Thoracic aorta (tissue), 2 donors: ENCODE data around the gene FAM229A. TPM values are rescaled to one million over a fixed set of nuclear protein-coding genes. Genes with fewer than 3 reads are reported as not detected.

ENCODE experiments used
- ATAC-seq: fragments of 150-250 bp; one replicate; pipeline ENCODE4 v1.8.0; 2017; ENCODE audit warnings: low read depth; ENCODE audit not compliant: insufficient number of reproducible peaks, low FRiP score
- DNase-seq: peaks from one replicate; pipeline ENCODE4 v3.0.0-alpha.2; 2020; ENCODE audit warnings: low spot score
- H3K27ac ChIP-seq, 2 donors: fragments of 200-600 bp; sonication (generic); 1 replicate in 1 of 2; 2 replicates in 1 of 2; pipeline ENCODE4 v1.5.1; 2016; ENCODE audit warnings: mild to moderate bottlenecking in 2 of 2, moderate library complexity in 2 of 2
- H3K27me3 ChIP-seq: fragments of 200-600 bp; sonication (generic); replicated peaks from 2 replicates; pipeline ENCODE4 v1.6.0; 2016; ENCODE audit warnings: mild to moderate bottlenecking; ENCODE audit not compliant: insufficient read depth
- H3K36me3 ChIP-seq: fragments of 200-600 bp; sonication (generic); one replicate; pipeline ENCODE4 v1.5.1; 2016
- H3K4me1 ChIP-seq, 2 donors: fragments of 200-600 bp; sonication (generic); 1 replicate in 1 of 2; 2 replicates in 1 of 2; pipeline versions ENCODE4 v1.5.1 to v1.6.0; 2016; ENCODE audit warnings: low read depth in 2 of 2, mild to moderate bottlenecking in 1 of 2; ENCODE audit not compliant: control insufficient read depth in 1 of 2
- H3K4me3 ChIP-seq: fragments of 200-600 bp; sonication (generic); 2 replicates; pipeline ENCODE4 v1.5.1; 2016; ENCODE audit warnings: mild to moderate bottlenecking
- H3K9me3 ChIP-seq: fragments of 200-600 bp; sonication (generic); 2 replicates; pipeline ENCODE4 v1.5.1; 2016
- total RNA-seq, 2 donors: library from RNA; depleted of rRNA; stranded (reverse); fragments of >200 nt; gene quantifications; one replicate each; pipeline versions ENCODE4 v1.1.0 to v1.2.3, GENCODE V29; 2016
- TF ChIP-seq, protein P1 (sequence below): fragments of 200-600 bp; sonication (generic); IDR thresholded peaks from one replicate; pipeline ENCODE4 v1.5.1; 2019; ENCODE audit warnings: antibody characterized with exemption

FAM229A gene
- total RNA-seq, 2 donors from 2014 or later: 11.8 to 12.0 TPM

DNA sequence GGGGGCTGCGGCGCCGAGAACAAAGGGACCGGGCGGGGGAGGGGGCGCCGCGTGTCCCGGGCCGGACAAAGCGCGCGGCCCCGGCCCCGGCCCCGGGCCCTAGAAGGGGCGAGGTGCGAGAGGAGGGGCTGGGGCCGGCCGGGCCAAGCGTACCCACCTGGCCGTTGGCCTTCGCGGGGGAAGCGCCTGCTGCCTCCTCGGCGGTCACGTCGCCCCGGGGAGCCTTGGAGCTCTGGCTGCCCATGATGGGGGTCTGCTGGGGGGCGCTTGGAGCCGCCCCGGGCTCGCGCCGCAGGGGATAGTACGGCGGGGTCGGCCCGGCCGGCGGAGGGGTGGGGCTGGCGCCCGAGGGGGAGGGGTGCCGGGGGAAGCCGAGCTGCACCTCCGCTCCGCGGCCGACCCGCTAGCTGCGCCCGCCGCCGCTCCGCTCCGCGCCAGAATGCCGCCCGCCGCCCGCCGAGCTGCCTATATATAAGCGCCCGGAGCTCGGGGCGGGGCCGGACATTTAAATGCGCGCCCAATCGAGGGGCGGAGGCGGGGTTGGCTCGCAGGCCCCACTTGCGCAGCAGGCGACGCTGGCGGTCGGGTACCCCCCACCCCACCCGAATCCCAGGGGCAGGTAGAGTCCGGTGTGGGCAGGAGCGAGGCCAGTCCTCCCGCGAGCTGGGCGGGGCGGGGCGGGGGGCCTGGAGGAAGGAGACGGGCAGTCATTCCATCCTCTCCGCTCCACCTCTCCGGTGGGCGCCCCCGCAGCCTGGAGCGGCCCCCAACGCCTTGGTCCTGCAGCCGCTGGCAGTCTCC lies 26.3 kb downstream of the FAM229A start, which contains the start of gene MARCKSL1:
MARCKSL1 (minus strand) TSS at position 444 of the 801 bp plus-strand sequence; CDS start at position 244, 200 bp downstream.
- DNase-seq (peak; percentile 36), ATAC-seq (no peak)
- no peak within 1 kb of the TSS for H3K27ac ChIP-seq
- no peaks in the 10 kb centered on the region for H3K9me3 ChIP-seq
- H3K4me3 ChIP-seq: peak within 1 kb of the TSS; percentile 73
- no peaks in the 10 kb centered on the region for H3K27me3 ChIP-seq
- TF ChIP-seq, protein P1, sequence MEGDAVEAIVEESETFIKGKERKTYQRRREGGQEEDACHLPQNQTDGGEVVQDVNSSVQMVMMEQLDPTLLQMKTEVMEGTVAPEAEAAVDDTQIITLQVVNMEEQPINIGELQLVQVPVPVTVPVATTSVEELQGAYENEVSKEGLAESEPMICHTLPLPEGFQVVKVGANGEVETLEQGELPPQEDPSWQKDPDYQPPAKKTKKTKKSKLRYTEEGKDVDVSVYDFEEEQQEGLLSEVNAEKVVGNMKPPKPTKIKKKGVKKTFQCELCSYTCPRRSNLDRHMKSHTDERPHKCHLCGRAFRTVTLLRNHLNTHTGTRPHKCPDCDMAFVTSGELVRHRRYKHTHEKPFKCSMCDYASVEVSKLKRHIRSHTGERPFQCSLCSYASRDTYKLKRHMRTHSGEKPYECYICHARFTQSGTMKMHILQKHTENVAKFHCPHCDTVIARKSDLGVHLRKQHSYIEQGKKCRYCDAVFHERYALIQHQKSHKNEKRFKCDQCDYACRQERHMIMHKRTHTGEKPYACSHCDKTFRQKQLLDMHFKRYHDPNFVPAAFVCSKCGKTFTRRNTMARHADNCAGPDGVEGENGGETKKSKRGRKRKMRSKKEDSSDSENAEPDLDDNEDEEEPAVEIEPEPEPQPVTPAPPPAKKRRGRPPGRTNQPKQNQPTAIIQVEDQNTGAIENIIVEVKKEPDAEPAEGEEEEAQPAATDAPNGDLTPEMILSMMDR: no peak
- H3K36me3 ChIP-seq: peaks cover 18% of the 10 kb centered on the region
- H3K4me1 ChIP-seq: peaks cover 5 to 19% of the 10 kb centered on the region in 2 donors

- TF ChIP-seq, protein P1: no peak
- no peaks in the 10 kb centered on the region for H3K9me3 ChIP-seq
- H3K4me3 ChIP-seq: peak overlapping the region; percentile 73
- H3K36me3 ChIP-seq: peaks cover 22% of the 10 kb centered on the region
- no peak overlapping the region for H3K27ac ChIP-seq
- H3K27me3 ChIP-seq: no peaks in the 10 kb centered on the region
- ATAC-seq (no peak), DNase-seq (no peak)
- H3K4me1 ChIP-seq: peaks cover 5 to 19% of the 10 kb centered on the region in 2 donors
Observed at GRCh38 chr1:32335535-32335789, 26.8 kb downstream of the FAM229A start.

GRCh38 chr1:32334864-32335534 lies 27.3 kb downstream of the FAM229A start:
- H3K9me3 ChIP-seq: no peaks in the 10 kb centered on the region
- no peak for DNase-seq
- peaks cover 5 to 19% of the 10 kb centered on the region in 2 donors for H3K4me1 ChIP-seq
- H3K27ac ChIP-seq: no peak overlapping the region
- H3K27me3 ChIP-seq: no peaks in the 10 kb centered on the region
- H3K36me3 ChIP-seq: peaks cover 22% of the 10 kb centered on the region
- TF ChIP-seq, protein P1: peak; percentile 60
- H3K4me3 ChIP-seq: peak overlapping the region; percentile 73
- ATAC-seq: no peak

- no peak for DNase-seq
- TF ChIP-seq, protein P1: no peak
- no peak overlapping the region for H3K27ac ChIP-seq
- H3K9me3 ChIP-seq: no peaks in the 10 kb centered on the region
- no peaks in the 10 kb centered on the region for H3K27me3 ChIP-seq
- ATAC-seq: no peak
- peaks cover 22% of the 10 kb centered on the region for H3K36me3 ChIP-seq
- peak overlapping the region; percentile 73 for H3K4me3 ChIP-seq
- H3K4me1 ChIP-seq: peaks cover 5 to 19% of the 10 kb centered on the region in 2 donors
Observed at GRCh38 chr1:32334274-32334861, 27.9 kb downstream of the FAM229A start.

DNA sequence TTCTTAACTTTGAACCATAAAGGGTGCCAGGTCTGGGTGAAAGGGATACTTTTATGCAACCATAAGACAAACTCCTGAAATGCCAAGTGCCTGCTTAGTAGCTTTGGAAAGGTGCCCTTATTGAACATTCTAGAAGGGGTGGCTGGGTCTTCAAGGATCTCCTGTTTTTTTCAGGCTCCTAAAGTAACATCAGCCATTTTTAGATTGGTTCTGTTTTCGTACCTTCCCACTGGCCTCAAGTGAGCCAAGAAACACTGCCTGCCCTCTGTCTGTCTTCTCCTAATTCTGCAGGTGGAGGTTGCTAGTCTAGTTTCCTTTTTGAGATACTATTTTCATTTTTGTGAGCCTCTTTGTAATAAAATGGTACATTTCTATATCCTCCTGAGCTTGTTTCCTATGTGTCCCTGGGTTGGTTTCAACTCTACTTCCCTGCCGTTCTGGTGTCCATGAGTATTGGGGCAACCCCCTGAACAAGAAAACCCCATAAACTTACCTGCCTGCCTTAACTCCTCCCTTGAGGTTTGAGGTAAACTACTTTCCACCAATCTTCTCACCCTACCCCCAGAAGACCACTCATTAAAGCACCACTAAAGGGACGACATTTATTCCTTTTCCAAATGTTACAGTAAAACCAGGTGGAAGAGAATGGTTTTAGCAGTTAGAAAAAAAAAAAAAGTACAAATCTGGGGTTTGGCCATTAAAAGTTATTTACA lies 28.9 kb downstream of the FAM229A start:
- no peaks in the 10 kb centered on the region for H3K9me3 ChIP-seq
- no peak for ATAC-seq
- TF ChIP-seq, protein P1: no peak
- no peak for DNase-seq
- H3K27ac ChIP-seq: no peak overlapping the region
- H3K4me1 ChIP-seq: peaks cover 5 to 19% of the 10 kb centered on the region in 2 donors
- peaks cover 32% of the 10 kb centered on the region for H3K36me3 ChIP-seq
- no peaks in the 10 kb centered on the region for H3K27me3 ChIP-seq
- no peak overlapping the region for H3K4me3 ChIP-seq
